GM19025 (cell line): ENCODE data around the gene SARM1.

Experiments used
- ATAC-seq: cut with Tn5 transposase; IDR thresholded peaks from one replicate; pipeline ENCODE4 v1.9.1; 2021; ENCODE audit warnings: mild to moderate bottlenecking, low read depth, moderate library complexity; ENCODE audit not compliant: unreplicated experiment

The SARM1 gene

DNA sequence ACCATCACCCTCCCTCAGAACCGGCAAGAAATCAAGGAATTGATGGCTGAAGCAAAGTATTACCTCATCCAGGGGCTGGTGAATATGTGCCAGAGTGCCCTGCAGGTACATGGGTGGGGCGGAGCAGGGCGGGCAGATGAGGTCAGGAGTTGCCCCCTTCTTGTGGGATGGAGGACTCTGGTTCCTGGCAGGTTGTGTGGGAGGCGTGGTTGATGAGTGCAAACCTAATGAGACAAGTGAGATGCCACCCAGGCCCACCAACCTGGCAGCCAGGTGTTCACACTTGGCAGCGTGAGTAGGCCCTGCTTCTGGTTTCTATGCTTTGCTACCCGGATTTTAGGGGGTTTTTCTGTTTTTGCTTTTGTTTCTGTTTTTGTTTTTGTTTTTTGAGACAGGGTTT, 31.1 kb upstream of the SARM1 start:
- ATAC-seq, result no peak

- ATAC-seq, result no peak
Measured at GRCh38 chr17:28341516-28341915, 30.0 kb upstream of the SARM1 start.

DNA sequence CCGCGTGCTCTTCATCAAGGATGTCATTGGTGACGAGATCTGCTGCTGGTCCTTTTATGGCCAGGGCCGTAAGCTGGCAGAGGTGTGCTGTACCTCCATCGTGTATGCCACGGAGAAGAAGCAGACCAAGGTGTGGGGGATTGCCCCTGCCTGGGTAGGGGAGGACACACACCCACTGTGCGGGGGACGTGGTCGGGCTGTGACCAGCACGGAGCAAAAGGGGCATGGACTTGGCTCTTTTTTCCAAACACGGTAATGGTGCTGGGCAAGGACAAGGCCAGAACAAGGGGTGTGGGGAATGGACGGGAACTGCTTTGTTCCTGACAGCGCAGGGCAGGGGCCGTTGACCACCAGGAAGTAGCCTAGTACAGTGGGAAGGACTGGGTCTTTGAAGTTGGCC, 29.2 kb upstream of the SARM1 start:
- ATAC-seq, result no peak

DNA sequence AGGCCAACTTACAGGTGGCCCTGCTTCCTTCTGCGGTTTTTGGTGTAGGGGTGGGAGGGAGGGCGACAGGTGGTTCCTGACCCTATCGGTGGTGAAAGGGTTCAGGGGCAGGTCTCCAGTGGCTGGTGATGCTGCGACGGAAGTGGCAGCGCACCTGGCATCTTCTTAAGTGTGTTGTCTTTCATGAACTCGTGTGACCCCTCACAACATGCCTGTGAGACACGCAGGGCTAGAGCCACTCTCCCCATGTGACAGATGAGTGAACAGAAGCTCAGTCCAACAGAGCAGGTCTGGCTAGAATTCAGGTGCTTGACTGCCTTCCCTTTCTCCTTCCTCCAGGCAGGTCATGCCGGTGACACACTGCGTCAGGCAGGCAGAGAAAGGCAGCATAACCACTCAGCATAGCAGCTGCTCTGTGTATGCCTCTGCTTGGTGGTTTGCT, 28.0 kb upstream of the SARM1 start:
- ATAC-seq, result no peak

DNA sequence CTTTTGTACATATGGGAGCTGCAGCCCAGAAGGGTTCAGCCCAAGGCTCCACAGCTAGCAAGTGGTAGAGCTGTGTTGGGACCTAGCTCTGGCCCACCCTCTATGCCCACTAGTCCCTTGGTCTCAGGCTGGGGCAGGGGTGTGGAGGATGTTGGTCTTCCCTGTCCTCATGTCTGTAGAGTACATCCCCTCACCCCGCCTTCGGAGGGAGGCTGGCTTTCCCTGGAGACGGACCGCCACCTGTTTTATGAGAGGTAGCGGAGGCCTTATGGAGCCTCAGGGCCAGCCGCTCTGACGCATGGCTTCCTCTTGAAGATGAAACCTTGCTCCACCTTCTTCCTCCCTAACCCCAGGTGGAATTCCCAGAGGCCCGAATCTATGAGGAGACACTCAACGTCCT, 27.5 kb upstream of the SARM1 start:
- no peak for ATAC-seq

DNA sequence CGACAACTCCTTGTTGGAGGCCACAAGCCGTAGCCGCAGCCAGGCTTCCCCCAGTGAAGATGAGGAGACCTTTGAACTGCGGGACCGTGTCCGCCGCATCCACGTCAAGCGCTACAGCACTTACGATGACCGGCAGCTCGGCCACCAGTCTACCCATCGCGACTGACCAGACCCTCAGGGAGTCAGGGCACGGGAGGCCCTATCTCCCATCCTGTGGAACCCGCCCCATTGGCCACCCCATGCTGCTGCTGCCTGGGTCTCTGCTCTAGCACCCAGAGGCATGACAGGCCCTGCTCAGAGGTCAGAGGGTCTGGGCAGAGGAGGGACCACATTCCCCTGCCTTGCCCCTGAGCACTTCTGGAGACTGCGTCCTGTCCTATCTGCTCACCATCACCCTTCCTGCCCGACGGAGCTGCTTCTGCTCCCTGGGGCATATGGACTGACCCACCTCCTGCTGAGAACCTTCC, 27.0 kb upstream of the SARM1 start:
- ATAC-seq, result no peak

DNA sequence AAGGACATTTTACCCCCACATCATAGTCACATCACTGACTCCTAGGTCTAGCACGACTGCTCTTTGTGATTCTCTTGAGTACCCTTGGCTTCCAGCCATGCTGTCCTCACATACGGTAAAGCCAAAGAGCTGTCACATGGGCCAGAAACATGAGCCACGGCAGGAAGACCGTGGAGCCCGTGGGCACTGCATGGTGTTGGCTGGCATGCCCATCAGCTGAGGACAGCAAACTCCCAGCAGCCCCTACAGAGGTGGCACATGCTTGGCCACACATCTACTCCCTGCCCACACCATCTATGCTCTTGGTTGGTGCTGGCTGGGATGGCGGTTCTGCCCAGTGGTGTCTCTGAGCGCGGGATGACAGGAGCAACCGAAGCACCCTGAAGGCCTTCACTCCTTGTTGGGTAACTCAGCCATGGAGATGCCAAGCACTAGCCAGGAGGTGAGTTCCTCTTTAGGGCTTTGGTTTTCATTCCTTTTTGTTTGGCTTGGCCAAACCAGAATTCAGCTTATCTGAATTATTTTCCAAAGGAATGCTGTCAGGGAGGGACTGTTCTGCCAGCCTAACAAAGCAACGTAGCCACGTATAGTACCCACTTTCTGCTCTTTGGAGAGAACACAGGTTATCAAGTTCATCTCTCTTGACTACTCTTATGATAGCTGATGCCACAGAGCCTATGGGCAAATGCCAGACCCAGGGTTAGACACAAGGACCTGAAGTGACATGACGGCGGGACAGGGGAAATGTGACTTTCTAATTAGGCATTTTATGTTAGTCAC, 25.9 kb upstream of the SARM1 start:
- ATAC-seq, result no peak

- ATAC-seq, result no peak
Measured at GRCh38 chr17:28346199-28346580, 25.3 kb upstream of the SARM1 start.

DNA sequence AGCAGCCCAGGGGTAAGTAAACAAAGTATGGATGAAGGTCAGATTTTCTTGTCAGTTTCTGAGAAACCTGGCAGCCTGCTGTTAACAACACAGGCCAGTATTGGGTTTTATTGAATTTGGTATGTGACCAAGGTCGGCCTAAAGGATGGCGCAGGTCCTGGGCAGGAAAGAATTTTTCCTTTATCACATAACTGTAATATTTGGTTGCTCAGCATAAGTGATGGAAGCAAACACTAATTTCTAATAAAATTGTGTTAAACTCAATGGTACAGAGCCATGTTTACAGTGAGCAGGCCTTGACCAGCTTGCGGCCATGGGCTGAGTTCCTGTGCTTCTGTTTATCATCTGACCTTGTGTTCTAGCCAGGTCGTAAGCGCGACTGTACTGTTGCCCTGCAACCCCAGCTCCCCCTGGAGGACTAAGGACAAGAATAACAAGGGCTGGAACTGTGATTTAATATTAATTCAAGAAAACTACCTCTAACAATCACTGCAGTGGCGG, 24.7 kb upstream of the SARM1 start:
- ATAC-seq, result no peak

- no peak for ATAC-seq
Measured at GRCh38 chr17:28347261-28347891, 24.1 kb upstream of the SARM1 start.

- ATAC-seq, result no peak
Measured at GRCh38 chr17:28348979-28349378, 22.5 kb upstream of the SARM1 start.

GRCh38 chr17:28350271-28350670, 21.2 kb upstream of the SARM1 start:
- ATAC-seq, result no peak

GRCh38 chr17:28357061-28357900, 14.2 kb upstream of the SARM1 start, which contains the start of gene POLDIP2:
POLDIP2 (minus strand) TSS chr17:28357527; CDS start chr17:28357448, 79 bp downstream.
- peak; percentile 97 for ATAC-seq

GRCh38 chr17:28357901-28358197, 13.6 kb upstream of the SARM1 start:
- ATAC-seq, result no peak

- no peak for ATAC-seq
Measured at GRCh38 chr17:28363186-28363585, 8.3 kb upstream of the SARM1 start.

DNA sequence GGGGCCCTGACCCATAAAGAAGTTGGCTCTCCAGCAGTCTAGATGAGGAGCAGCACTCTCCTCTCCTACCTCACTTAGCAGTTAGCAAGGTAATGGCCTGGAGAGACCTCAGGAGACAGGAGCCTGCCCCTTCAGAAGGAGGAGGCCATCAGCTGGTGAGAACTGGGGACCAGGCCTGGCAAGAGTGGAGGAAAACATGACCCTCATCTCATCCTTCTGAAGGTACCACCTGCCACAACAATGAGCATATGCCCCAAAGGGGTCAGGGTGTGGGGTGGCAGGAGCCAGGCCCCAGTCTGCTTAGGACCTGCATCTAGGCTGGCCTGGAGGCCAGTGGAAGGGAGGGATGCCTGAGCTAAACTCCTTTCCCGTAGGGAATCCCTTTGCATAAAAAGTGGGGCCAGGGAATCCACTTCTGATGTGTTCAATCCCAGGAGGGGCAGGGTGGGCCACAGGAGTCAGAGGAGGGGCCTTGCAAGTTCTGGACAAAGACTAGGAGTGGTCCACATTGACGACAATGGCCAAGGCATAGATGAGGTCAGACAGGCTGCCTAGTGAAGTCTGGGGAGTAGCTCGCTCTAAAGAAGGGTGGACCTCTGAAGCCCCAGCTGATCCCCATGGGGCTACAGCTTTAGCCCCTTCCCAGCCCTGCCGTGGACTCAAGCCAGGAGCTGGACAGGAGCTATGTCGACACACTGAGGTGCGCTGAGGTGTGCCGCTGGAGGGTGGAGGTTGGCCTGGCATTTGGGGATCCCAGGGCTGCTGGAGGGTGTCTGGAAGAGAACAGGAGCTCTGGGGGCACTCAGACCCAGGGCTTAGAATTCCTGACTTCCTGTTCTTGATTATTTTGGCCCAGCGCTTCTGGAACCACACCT, 7.5 kb upstream of the SARM1 start:
- no peak for ATAC-seq

DNA sequence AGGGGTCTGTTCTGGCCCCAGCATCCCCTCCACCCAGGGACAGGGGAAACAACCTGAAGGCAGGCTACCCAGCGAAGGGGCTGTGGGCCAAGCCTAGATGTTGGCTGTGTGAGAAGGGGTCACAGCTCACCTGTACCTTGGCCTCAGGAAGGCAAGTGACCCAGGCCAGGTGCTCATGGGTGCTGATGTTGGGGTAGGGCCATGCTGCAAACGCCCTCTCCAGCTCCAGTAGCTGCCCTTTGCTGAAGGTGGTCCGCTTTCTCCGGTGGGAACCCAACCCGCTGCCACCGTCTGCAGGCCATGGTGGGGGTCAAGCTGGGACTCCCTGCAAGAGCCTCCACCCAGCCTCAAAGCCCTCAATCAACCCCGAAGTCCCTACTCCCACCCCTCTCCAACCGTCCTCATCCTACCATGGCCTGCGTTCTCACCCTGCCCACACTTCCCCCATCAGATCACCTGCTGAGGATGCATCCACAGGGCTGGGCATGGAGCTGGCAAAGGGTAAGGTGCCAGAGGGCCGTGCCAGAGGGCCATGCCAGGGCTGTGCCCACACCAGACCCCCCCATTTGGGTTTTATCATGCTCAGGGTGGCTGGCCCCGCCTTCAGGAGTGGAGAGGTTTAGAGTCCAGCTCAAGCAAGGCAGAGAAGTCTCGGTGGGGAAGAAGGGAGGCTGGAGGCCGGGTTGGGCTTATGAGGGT, 6.7 kb upstream of the SARM1 start, which contains the start of gene SEBOX:
TSS of gene SEBOX (minus strand) at position 535 of the 699 bp plus-strand sequence. CDS start at position 487, 48 bp downstream.
- no peak for ATAC-seq

DNA sequence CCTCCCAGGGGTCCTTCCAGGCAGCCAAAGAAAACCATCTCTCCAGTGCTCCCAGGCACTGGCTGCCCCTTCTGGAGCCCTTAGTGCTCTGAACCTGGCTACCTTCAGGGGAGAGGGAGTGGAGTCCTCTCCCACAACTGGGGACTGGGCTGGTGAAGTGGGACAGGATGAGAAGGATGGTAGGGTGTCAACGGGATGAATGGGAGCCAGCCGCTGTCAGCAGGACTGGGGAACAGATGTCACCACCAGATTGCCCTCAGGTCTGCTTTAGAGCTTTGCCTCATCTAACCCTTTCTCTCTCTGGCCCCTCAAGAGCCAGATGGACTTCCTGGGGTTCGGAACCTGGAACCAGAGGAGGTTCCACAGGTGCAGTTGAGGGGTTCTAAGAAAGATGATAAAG, 6.0 kb upstream of the SARM1 start:
- ATAC-seq, result no peak

GRCh38 chr17:28366605-28367004, 4.9 kb upstream of the SARM1 start:
- ATAC-seq, result no peak
